GM18526 (cell line): ENCODE results near the gene OTOG.

Source experiments
- POLR2A ChIP-seq: IDR thresholded peaks from 3 replicates; pipeline ENCODE4 v1.6.1; 2011; ENCODE audit not compliant: insufficient read length; ENCODE audit errors: extremely low read depth

Gene OTOG

GRCh38 chr11:17642980-17643379, 95.9 kb downstream of the OTOG start:
- no peak for TF ChIP-seq POLR2A

DNA sequence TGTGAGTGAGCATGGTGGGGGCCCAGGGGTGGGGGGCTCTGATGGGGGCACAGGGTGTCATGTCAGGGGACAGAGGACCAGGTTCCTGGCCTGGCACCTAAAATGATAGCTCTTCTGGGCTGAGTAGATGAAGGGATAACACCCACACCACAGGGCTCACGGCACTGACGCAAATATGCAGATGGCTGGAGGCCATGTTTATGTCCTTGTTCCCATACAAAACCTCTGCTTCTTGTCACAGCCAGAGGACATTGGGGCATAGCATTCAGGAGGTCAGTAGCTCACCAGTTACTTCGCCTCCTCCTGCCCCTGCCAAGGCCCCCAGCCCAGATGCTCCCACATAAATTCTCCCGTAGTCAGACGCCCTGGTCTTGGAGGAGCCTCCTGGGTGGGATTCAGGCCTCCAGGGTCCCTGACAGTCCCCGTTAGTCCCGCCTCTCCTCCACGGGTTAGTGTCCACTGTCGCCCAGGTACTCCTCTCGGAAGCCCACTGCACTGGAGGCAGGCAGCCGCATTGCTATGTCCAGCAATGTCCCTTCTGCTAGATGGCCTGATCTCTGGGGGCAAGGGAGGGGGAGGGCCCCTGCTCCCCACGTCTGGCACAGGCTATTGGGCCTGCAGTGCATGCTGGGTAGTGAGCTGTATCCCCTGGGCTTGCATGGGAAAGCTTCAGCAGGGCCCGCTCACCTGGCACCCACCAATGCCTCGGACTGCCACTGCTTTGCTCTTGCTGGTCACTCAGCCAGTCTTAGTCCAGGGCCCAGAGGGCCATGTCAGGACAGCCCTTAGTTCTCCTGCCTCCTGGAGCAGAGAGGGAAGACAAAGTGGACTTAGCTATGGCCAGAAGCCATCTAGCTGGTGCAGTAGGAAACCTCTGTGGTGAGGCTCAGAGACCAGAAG, 96.7 kb downstream of the OTOG start:
- TF ChIP-seq POLR2A: no peak

DNA sequence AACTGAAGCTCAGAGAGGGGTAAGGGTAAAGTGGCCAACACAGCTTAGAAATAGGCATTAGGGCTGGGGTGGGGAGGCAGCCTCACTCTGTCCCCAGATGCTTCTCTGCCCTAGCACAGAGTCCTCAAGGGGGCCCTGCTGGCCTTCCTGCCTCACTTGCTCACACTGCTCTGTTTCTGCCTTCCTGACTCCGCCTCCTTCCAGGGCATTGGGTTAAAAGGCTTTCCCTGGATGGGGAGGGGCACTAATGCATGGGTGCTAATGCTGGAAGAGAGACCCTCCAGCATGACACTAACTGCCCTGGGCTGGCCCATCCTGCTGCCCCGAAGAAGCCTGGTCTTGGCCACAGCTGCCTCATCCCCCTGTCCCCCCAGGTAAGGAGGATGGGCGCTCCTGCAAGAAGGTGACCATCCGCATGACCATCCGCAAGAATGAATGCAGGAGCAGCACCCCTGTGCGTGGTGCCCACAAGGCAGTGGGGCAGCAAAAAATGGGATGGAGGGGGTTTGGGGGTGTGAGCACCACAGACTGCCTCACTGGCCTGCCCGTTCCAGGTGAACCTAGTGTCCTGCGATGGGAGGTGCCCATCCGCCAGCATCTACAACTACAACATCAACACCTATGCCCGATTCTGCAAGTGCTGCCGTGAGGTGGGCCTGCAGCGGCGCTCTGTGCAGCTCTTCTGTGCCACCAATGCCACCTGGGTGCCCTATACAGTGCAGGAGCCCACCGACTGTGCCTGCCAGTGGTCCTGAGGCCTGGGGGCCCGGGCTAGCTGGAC, 98.3 kb downstream of the OTOG start:
- no peak for TF ChIP-seq POLR2A

GRCh38 chr11:17646451-17647145, 99.5 kb downstream of the OTOG start:
- no peak for TF ChIP-seq POLR2A

- TF ChIP-seq POLR2A: no peak
These were observed 101.5 kb downstream of the OTOG start for GRCh38 chr11:17648528-17648927.

DNA sequence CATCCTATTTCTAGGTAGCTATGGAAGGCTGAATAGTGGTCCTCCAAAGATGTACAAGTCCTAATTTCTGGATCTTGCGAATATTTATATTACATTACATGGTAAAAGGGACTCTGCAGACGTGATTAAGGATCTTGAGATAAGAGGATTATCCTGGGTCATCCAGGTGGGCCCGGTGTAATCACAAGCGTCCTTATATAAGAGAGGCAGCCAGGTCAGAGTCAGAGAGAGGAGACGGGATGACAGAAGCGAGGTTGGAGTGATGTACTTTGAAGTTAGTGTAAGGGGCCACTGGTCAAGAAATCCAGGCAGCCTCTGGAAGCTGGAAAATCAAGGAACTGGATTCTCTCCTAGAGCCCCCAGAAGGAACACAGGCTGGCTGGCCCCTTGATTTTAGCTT, 102.2 kb downstream of the OTOG start:
- no peak for TF ChIP-seq POLR2A

GRCh38 chr11:17649696-17650095, 102.6 kb downstream of the OTOG start:
- TF ChIP-seq POLR2A: no peak

DNA sequence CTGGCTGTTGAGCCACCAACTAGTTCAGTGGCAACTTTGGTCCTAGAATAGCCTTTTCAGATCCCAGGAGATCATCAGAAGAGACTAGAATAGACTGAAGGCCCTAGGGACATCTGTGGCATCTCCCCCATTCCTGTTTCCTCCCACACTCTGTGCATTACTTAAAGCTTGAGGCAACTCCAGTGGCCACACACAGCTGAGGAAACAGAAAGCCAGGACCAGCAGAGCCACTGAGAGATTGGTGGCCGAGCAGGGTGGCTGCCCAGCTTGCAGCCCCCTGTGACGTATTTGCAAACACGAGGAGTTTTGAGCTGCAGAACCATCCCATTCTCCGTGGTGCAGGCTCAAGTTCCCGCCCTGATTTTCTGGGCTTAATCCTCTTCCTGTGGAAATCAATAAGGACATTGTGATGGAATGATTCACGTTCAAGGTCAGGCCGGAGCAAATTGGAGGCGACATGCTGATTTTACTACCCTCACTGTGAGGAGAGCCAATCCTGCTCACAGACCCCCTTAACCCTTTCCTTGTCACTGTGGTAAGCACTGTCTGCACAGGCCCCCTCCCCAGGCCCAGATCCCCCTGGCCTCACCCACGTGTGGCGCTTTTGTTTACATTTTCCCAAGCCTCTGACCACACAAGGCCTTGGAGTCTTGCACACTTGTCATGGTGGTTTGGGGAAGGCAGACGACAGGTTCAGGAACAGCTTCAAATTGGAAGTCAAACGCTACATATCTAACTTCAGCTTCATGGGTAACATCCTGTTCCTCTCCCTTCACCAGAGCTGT, 103.3 kb downstream of the OTOG start:
- no peak for TF ChIP-seq POLR2A

DNA sequence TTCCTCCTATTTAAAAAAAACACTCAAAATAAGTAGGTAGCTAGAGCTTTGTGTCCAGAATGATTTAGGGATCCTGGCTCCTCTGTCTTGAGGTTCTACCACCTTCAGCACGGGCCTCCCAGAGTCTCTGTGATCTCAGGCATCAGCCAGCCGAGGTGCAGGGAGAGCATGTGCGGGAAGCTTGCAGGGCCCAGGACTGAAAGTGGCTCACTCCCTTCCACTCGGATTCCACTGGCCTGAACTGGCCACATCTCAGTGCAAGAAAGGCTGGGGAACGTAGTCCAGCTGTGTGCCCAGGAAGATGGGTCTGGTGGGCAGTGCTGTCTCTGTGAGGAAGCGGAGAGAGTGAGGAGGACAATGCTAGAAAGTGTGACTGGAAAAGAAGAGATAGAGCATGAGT, 104.0 kb downstream of the OTOG start:
- TF ChIP-seq POLR2A: no peak

- TF ChIP-seq POLR2A: no peak
These were observed 104.6 kb downstream of the OTOG start for GRCh38 chr11:17651681-17652080.

DNA sequence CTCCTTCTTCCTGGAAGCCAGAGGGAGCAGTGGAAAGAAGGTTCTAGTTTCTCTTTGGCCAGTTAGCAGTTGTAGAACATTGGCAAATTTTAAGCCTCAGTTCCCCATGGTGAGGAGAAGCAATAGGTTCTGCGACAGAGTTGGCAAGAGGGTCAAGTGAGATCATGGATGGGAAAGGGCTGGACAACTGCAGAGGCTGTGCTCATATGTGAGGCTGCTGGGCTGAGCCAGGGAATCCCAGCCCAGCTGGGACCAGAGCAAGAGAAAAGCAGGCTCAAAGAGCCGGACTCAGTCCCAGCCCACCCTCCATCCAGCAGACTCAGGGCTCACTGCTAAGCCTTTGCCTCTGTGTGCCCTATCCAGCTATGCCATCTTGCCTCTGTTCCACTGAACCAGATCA, 105.5 kb downstream of the OTOG start:
- no peak for TF ChIP-seq POLR2A

DNA sequence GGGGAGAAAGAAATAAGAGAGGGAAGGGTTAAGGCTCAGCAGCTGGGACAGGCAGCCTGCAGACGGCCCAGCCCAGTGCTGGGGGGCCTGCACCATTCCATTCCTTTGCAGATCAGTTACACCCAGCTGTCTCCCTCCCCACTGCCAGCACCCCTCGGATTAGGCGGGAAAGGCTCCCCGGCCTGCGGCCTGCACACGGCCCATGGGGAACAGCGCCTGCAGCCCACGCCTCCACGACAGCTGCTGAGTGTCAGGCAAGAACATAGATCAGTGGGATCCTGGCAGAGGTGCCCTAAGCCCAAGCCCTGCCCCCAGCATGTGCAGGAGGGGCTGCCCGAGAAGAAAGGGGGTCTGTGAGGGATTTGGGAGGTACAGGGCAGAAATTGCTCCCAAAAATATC, 106.6 kb downstream of the OTOG start:
- TF ChIP-seq POLR2A: no peak

GRCh38 chr11:17655682-17656081, 108.6 kb downstream of the OTOG start:
- no peak for TF ChIP-seq POLR2A

DNA sequence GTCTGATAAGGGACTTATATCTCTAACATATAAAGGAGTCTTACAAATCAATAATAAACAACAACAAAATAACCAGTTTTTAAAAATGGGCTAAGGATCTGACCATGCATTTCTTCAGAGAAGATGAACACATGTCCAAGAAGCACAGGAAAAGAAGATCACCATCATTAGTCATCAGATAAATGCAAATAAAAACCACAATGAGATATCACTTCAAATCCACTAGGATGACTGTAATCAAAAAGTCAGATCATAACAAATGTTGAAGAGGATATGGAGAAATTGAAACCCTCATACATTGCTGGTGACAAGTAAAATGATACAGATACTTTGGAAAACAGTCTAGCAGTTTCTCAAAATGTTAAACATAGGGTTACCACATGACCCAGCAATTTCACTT, 111.2 kb downstream of the OTOG start:
- no peak for TF ChIP-seq POLR2A

GRCh38 chr11:17668166-17668565, 121.1 kb downstream of the OTOG start:
- no peak for TF ChIP-seq POLR2A

DNA sequence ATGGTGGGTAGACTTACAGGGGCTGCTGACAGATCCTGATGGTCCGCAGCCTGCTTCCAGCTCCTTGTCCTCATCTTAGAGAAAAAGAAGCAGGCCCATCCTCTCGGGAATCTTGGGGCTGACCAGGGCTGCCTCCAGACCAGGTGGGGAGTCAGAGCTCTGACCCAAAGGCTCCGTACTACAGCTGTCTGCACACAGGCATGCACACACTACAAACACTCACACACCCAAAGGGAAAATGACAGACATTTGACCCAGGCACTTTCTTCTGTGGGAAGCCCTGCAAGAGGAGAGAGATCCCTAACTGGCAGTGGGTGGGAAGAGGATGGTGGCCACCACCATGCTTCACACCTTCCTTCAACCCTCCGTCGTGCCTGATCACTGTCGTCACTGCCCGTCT, 125.4 kb downstream of the OTOG start:
- no peak for TF ChIP-seq POLR2A

GRCh38 chr11:17673951-17674350, 126.9 kb downstream of the OTOG start:
- no peak for TF ChIP-seq POLR2A
